ENCODE data around the gene TBX5. TPM values are rescaled to one million over a fixed set of nuclear protein-coding genes. Genes with fewer than 3 reads are reported as not detected.

TBX5 gene
- total and polyA plus RNA-seq, 2 of the 4 experiments (the other 2 are of a cell fraction) = 13.3 to 14.7 TPM

DNA sequence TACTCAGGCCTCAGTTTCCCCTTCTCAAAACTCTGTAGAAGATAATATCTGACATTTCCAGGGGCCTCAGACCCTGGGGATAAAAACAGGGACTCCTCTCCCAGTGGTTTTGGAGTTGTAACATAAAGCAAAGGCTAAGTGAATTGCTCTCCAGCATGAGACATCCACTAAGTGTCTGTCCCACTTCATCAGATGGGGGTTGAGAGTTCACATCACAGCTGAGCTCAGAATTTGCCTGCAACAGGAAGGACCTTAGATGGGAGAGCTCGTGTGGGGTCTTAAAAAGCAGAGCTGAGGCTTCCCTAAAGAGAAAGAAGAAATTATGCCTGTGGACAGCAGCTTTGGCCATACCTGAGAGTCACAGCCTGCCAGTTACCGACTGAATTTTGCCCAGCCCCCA, 61.1 kb downstream of the TBX5 start:
- H2AFZ ChIP-seq (replicated peaks; ENCODE audit: low read length, poor library complexity) = no peak overlapping the region
- dilution Hi-C loops (cut with HindIII; ENCODE audit: low sequenced_read_pairs, unreplicated experiment) = no loop called here
- H2BK5ac ChIP-seq (ENCODE audit: low read depth, low read length, poor library complexity, severe bottlenecking) = no peak overlapping the region
- no peak overlapping the region for H3K9ac ChIP-seq (ENCODE audit: low read depth, low read length)
- no peak overlapping the region for H3K56ac ChIP-seq (ENCODE audit: extremely low read depth, insufficient read depth, low read length)
- no peak overlapping the region for H3K18ac ChIP-seq (ENCODE audit: low read depth, low read length)
- no peaks in the 10 kb centered on the region for H3K79me1 ChIP-seq (ENCODE audit: low read depth in 1 of 2, low read length in 2 of 2)
- H3K4me3 ChIP-seq (ENCODE audit: insufficient read depth, low read depth, low read length) = no peak overlapping the region
- in situ Hi-C loops (cut with MboI; ENCODE audit: low sequenced_read_pairs) = no loop called here
- no peak overlapping the region for H2BK20ac ChIP-seq (ENCODE audit: low read depth, low read length)
- no peak overlapping the region for H2AK9ac ChIP-seq (replicated peaks; ENCODE audit: low read depth, low read length, poor library complexity)
- no peaks in the 10 kb centered on the region; the same call in 1 of the 2 replicates for H3K9me3 ChIP-seq (ENCODE audit: control insufficient read depth, insufficient read depth, low read length)
- intact Hi-C loops (cut with micrococcal nuclease) = no loop called here
- H4K91ac ChIP-seq (ENCODE audit: insufficient read depth, low read depth, low read length) = no peak overlapping the region
- 0% methylated on average over 1 of the region's 2 CpGs; no CpG with 5 or more reads in 1 of the 2 experiments for WGBS, 2 experiments (ENCODE audit: extremely low coverage in 2 of 2, insufficient read length in 1 of 2)
- no peak overlapping the region for H3K23ac ChIP-seq (ENCODE audit: low read depth, low read length)
- H4K20me1 ChIP-seq (ENCODE audit: insufficient read depth, low read length) = no peaks in the 10 kb centered on the region
- H3K14ac ChIP-seq (replicated peaks; ENCODE audit: low read depth, low read length) = no peak overlapping the region
- ATAC-seq (ENCODE audit: low read depth) (no peak), DNase-seq (no peak)
- no peak overlapping the region for H3K4ac ChIP-seq (ENCODE audit: low read depth, low read length)
- no peak overlapping the region for H3K4me2 ChIP-seq (ENCODE audit: low read depth, low read length)
- H2AK5ac ChIP-seq (ENCODE audit: low read depth, low read length) = no peak overlapping the region
- no peak for TF ChIP-seq MAZ (IDR thresholded peaks at IDR 0.05; ENCODE audit: borderline replicate concordance, low read depth, low read length)
- no peak for TF ChIP-seq CHD1 (IDR thresholded peaks at IDR 0.05; ENCODE audit: low read depth, low read length)
- no peak for TF ChIP-seq RCOR1 (IDR thresholded peaks at IDR 0.05; ENCODE audit: insufficient replicate concordance, low read length)
- no peak overlapping the region for H3K27ac ChIP-seq (ENCODE audit: insufficient read depth, low read length)
- H2BK120ac ChIP-seq (ENCODE audit: low read depth, low read length) = no peak overlapping the region
- ChIA-PET CTCF (no interaction called here), POLR2A (ENCODE audit: unreplicated experiment) (no interaction called here)
- H4K5ac ChIP-seq (ENCODE audit: low read depth, low read length) = no peak overlapping the region
- no TSS peak for BruUV-seq (replicated peaks)
- no peak overlapping the region for H4K8ac ChIP-seq (ENCODE audit: low read depth in 2 of 2, low read length in 2 of 2)
- H2BK15ac ChIP-seq (ENCODE audit: low read depth, low read length) = no peak overlapping the region
- H3K4me1 ChIP-seq (ENCODE audit: control insufficient read depth, insufficient read depth, low read length) = 0 out of 2 replicates have a peak, but pooled peaks cover 2% of the 10 kb centered on the region
- H3K27me3 ChIP-seq (ENCODE audit: control insufficient read depth, insufficient read depth, low read length) = no peaks in the 10 kb centered on the region
- no peaks in the 10 kb centered on the region for H3K36me3 ChIP-seq (ENCODE audit: control insufficient read depth, insufficient read depth, low read length)
- 0 out of 2 replicates have a peak, but pooled peaks cover 3% of the 10 kb centered on the region for H3K9me1 ChIP-seq (ENCODE audit: insufficient read depth, low read length)
